NCI-H510A treated with DMSO at 0.1 percent for 48 hours (cell line): Measurements from ENCODE around the gene TSEN34.
"Not testable (repeated sequence)": the region's sequence is repeated elsewhere in the genome, so short reads cannot be mapped to it uniquely, and the experiment has no call there.

ENCODE experiments used
- DNase-seq: peaks from one replicate; lab custom pipeline; 2025; lab: John Stamatoyannopoulos, UW

Gene TSEN34

GRCh38 chr19:54160854-54161253 is 30.3 kb upstream of the TSEN34 start:
- DNase-seq: peak; percentile 36

- no peak for DNase-seq
Observed at GRCh38 chr19:54162241-54162805, 28.8 kb upstream of the TSEN34 start.

DNA sequence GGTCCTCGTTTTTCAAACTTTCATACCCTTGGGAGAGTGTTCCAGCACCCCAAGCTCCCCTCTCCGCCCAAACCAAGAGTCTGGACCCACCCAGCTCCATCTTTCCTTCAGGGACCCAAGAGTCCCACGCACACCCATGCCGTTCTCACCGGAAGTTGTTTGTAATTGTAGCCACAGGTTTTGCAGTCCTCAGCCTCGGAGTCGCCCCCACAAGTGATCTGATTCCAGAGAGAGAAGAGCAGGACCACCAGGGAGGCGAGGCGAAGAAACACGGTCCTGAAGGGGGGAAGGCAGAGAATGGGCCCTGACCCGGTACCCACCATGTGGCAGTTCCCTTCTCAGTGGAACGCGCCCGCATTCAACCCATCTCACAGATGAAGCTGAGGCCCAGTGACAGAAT is 28.2 kb upstream of the TSEN34 start:
- no peak for DNase-seq

DNA sequence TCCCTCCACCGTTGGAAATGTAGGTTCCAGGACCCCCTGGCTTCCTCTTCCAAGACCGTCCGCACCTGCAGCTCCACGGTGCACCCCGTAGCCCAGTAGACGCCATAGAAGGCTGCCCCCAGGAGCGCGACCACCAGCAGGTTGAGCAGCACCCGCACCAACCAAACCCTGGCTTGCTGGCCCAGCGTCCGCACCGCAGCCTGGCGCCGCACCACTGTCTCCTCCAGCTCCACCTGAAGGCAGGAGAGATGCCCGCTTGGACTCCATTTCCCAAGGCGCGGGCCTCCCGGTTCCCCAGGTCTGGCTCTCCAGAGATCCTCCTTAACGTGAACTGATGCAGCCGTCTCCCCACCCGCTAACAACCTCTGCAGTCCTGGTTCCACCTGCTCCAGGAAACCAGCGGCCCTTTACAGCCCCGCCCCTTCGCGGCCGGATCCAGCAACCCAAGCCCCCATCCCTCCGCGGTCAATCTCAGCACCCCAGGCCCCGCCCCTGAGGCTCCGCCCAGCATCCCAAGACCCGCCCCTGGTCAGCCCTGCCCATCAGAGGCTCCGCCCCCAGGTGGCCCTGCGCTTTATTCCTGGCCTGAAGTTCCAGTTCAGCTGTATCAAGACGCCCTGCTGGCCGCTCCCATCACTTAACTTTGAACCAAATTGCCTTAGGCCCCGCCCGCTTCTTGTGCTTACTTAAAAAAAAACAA is 26.6 kb upstream of the TSEN34 start:
- no peak for DNase-seq

GRCh38 chr19:54165222-54165621 is 25.9 kb upstream of the TSEN34 start:
- DNase-seq: no peak

DNA sequence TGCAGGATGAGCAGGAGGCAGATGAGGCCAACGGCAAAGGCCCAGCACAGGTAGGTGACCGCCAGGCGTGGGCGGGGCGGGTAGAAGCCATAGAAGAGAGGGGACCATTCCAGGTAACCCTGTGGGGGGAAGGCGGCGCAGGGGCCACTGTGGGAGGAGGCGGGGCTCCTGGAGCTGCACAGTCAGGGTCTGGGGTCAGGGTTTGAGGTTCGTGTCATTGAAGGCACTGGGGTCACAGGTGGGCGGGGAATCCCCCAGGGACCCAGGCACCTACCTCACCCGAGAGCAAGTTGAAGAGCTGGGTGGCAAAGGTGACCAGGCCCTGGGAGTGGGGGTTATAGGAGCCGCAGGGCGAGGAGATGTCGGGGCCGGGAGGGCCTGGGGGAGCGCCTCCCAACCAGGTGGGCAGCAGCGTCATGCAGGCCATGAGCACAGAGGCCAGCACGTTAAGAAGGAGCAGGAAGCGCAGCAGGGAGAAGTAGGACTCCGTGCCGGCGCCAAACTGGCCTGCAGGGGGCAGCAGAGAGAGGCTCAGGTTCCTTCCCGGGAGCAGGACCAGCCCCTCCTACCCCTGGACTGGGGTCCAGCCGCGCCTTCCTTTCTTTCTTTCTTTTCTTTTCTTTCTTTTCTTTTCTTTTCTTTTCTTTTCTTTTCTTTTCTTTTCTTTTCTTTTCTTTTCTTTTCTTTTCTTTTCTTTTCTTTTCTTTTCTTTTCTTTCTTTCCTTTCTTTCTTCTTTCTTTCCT is 22.8 kb upstream of the TSEN34 start:
- peak; percentile 79 for DNase-seq

GRCh38 chr19:54169149-54169740 is 21.9 kb upstream of the TSEN34 start:
- no peak for DNase-seq

DNA sequence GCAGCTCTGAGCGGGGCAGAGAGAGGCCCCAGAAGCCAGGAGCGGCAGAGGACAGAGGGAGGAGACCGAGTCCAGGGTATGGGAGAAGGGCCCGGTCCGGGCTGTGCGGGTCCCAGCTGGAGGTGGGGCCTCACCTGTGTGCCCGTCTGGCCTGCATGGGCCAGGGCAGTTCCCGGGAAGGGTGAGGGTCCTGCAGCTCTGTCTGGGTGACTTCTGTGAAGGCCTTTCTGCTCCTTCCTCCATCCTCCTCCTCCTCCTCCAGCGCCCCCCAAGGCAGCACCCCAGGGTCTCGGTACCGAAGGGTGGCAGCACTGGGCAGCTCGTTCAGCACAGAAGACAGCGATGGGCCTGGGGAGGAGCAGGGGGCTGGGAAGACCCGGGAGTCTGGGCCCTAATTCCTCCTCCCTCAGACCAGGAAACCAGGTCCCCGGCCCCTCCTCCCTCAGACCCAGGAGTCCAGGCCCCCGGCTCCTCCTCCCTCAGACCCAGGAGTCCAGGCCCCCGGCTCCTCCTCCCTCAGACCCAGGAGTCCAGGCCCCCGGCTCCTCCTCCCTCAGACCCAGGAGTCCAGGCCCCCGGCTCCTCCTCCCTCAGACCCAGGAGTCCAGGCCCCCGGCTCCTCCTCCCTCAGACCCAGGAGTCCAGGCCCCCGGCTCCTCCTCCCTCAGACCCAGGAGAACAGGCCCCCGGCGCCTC is 19.2 kb upstream of the TSEN34 start:
- not testable (repeated sequence) for DNase-seq

DNA sequence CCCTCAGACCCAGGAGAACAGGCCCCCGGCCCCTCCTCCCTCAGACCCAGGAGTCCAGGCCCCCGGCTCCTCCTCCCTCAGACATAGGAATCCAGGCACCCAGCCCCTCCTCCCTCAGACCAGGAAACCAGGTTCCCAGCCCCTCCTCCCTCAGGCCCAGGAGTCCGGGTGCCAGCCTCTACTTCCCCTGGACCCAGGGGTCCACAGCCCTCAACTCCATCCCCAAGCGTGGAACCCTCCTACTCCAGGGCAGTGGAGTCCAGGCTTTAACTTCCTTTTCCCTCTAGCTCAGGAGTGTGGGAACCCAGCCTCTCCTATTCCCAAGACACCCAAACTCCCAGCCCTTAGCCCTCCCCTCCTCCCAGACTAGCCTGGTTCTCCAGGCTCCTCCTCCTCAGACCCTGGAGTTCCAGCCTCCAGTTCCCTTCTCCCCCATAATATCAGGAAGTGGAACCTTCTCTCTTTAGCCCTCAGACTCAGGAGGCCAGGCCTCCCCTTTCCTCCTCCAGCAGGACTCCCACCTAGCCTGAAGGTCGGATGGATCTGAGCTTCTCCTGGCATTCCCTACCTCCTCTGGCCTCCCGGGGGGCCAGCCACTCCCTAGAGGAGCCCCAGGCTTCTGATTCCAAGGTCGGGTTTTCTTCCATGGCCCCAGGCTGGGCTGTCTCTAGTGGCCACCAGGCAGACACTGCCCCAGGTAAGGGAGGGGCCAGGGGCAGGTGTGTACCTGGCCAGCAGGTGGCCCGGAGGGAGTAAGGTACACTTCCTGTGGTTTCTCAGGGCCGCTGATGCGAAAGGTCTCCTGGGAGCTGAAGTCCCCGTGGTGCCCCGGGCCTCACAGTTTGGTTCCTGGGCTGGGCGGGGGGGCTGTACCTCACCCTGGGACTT is 18.4 kb upstream of the TSEN34 start, which contains the start of gene TMC4:
Gene TMC4, minus strand, starts transcription at position 690 of the 888 bp plus-strand sequence. Its CDS starts 43 bp downstream, at position 647.
- DNase-seq: peak; percentile 86

- no peak for DNase-seq
Observed at GRCh38 chr19:54173359-54173699, 17.8 kb upstream of the TSEN34 start.

DNA sequence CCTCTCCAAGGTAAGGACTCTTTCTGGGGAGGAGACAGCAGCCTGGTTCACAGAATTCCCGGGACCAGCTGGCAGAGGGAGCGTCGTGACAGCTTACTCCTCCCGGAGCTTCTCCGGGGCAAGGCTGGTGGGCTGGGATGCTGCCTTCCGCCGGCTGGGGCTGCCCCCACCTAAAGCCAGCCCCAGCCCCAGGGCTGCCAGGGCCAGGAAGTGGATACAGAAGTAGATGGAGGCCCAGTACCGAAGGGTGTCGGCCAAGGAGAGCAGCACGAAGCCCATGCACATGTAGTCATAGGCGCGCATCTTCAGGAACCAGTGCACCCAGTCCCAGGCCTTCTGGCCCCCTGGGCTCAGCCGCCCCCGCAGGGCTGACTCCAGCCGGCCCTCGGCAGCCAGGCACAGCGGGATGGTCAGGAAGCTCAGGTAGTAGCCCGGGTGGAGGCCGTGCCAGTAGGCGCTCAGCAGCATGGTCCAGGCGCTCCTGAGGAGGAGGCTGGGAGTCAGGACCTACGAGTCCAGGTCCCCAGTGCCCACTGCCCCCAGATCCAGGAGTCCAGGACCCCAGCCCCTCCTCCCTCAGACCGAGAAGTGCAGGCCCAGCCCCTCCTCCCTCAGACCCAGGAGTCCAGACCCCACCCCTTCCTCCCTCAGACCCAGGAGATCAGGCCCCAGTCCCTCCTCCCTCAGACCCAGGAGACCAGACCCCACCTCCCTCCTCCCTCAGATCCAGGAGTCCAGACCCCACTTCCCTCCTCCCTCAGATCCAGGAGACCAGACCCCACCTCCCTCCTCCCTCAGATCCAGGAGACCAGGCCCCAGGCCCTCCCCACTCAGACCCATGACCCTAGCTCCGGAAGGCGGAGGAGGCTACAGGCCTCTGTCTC is 16.9 kb upstream of the TSEN34 start:
- DNase-seq: no peak

DNA sequence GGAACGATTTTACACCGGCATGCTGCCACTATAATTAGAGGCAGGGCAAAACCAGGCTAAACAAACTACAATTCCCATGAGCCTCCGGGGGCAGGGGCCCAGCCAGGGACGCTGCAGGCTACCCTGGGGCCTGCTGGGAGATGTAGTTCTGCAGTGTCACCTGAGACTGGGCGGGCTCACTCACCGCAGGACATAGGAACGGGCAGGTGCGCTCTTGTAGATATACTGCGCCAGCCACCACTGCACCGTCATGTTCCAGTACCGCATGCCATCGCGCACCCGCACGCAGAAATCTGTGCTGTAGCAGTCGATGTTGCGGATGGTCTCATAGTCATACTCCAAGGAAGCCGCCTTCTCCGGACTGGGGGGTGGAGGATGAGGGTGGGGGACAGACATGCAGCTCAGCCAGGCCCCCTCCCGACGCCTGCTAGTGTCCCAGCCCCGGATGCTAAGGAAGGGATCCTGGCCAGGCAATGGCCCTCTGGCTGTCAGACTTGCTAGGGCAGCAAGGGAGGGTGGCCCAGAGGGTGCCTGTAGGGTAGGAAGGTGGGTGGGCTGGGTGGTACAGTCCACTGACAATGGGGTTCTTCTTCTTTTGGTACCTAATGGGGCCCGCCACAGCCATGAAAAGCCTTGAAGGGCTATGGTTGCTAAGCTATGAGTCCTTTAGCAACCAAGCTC is 12.4 kb upstream of the TSEN34 start:
- DNase-seq: peak; percentile 73

DNA sequence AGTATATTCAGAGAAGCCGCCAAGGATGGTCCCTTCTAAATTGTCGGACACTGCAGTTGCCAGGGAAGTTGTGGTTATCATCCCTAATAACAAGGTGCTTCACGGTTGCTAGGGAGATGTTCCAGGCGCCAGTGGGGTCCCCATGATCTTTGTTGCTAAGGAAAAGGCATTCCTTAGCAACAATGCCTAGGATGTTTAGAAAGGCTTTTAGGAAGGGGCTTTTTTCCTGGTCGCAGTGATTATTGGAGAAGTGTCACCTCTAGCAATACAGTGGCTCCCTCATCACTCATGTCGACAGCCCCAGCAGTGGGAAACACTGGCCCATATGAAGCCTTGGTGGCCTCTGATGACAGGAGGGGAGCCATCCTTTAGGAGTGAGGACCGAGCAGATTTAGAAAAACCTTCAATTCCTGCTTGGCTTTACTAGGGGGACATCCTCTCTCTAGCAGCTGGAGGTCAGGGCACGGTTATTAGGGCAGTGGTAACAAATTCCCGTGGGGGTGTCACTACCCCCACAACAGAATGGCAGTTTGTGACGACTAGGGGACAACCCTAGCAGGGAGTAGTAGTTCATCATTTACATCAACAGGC is 11.8 kb upstream of the TSEN34 start:
- no peak for DNase-seq

DNA sequence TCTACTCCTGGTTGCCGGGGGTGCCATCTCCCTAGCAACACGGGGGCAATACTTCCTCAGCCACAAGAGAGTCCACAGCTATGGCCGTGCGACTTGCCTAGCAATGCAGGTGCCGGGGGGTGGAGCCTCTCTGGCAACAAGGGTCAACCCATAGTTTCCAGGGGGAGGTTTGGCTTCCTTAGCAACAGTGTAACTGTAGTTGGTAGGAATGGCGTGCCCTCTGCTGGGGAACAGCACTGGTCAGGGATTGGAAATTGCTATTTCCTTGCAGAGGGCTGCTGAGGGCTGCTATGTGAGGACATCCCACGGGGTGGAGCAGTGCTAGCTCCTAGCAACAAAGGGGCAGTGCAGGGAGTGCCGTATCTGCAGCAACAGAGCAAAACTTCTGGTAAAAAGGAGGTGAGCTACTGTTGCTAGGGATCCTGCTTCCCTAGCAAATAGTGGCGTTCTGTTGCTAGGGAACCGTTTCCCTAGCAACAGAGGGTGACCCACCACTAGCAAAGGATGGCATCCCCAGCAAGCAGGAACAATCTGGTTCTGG is 11.1 kb upstream of the TSEN34 start:
- peak; percentile 77 for DNase-seq

GRCh38 chr19:54180691-54181091 is 10.4 kb upstream of the TSEN34 start:
- DNase-seq: no peak

GRCh38 chr19:54181894-54182293 is 9.2 kb upstream of the TSEN34 start:
- not testable (repeated sequence) for DNase-seq

DNA sequence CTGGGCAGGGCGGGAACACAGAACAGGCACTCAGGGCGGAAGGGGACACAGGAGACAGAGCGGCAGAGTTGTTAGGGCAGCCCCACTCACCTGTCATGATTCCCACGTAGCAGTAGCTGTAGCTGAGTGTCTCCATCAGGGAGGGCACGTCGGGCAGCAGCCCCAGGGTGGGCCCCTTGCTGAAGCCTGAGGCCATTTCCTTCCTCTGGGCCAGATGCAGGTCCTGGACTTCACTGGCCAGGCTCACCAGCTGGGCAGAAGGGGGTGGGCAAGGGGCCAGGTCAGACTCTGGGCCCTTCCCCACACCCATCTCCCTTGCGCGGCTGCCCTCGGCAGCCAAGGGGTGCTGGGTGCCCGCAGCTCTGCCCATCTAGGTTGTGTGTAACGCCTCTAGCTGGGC is 7.7 kb upstream of the TSEN34 start:
- DNase-seq: no peak

- no peak for DNase-seq
Observed at GRCh38 chr19:54186351-54186750, 4.8 kb upstream of the TSEN34 start.

DNA sequence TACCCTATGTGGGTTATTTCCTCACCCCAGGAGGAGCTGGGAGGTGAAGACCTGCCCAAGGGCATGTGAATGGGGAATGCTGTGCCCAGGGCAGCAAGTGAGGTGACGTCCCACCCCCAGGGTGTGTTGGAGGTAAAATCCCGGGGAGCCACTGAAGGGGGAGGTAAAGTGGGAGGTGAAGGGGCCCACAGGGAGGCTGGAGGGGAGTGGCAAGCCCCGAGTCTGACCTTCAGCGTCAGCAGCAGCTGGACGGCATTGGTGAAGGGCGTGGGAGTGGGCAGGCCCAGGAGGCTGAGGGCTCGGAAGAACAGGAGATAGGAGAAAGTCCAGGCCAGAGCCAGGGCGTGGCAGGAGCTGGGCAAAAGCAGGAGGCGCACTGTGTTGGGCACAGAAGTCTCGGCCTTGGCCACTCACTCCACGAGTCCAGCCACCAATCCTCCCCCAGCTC is 4.2 kb upstream of the TSEN34 start:
- DNase-seq: no peak
